ENCODE results near the gene KIF26B.
A peak's percentile ranks its signal among the peaks of the same experiment; 100 is the strongest.
"Not testable (repeated sequence)": the region's sequence is repeated elsewhere in the genome, so short reads cannot be mapped to it uniquely, and the experiment has no call there.

The KIF26B gene

GRCh38 chr1:245704765-245705164 lies 550.0 kb downstream of the KIF26B start:
- Histone ChIP-seq H3K27me3 (replicated peaks) (no peaks in the 10 kb centered on the region), H3K36me3 (replicated peaks) (no peaks in the 10 kb centered on the region), H3K27ac (no peak overlapping the region), H3K4me3 (ENCODE audit: low read depth, low read length) (no peak overlapping the region)
- peak; percentile 37 for DNase-seq
- TF ChIP-seq CTCF (IDR thresholded peaks at IDR 0.05; ENCODE audit: low read depth, low read length, missing control alignments): peak; percentile 27
- in situ Hi-C loops (cut with HindIII; ENCODE audit: low pct_ligation_motif_present, low sequenced_read_pairs): no loop called here

- no peak for DNase-seq
- no peak overlapping the region for H3K4me3 ChIP-seq (ENCODE audit: low read depth, low read length)
- in situ Hi-C loops (cut with HindIII; ENCODE audit: low pct_ligation_motif_present, low sequenced_read_pairs): no loop called here
- H3K27me3 ChIP-seq (replicated peaks): no peaks in the 10 kb centered on the region
- no peak overlapping the region for H3K27ac ChIP-seq
- no peak for TF ChIP-seq CTCF (IDR thresholded peaks at IDR 0.05; ENCODE audit: low read depth, low read length, missing control alignments)
- no peaks in the 10 kb centered on the region for H3K36me3 ChIP-seq (replicated peaks)
Observed at GRCh38 chr1:245707941-245708340, 553.2 kb downstream of the KIF26B start.

DNA sequence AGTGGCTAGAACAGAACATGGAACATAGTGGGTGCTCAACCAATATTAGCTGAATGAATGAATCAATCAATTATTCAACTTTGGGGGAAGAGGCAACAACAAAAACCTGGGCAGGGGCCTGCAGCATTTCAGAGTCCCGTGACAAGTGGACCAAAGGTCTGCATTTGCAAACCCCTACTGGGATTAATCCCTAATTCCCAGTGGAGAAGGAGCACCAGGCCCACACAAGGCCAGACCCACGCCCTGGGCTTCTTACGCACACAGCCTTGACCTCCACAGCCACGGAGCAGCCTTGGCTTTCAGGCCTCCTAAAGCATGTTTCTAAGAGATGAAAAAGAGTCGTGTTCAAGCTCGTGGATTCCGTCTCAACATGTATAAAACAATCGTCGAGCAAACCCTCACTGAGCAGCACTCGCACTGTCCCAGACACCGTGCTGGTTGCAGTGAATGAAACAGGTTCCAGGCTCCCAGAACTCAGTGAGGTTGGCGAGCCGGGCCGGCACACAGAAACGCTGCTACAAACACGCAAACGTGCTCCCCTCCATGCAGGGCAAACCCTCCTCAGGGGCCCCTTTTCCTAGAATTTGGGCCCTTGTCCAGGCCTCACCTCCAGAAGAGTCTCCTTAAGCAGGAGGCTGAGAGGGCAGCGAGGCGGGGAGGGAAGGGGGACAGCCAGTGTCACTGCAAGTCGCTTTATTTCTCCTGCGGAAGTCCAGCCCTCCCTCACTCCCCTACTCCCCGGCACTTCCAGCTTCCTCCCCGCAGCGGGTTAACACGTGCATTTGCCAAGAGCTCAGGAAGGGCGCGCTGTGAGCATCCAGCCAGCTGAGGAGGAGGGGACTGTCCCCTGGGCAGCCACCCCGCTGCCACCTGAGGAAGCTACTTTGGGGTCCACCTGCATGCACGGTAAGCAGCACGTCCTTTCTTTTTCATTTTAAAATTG lies 556.4 kb downstream of the KIF26B start:
- no peak for TF ChIP-seq CTCF (IDR thresholded peaks at IDR 0.05; ENCODE audit: low read depth, low read length, missing control alignments)
- Histone ChIP-seq H3K36me3 (replicated peaks) (no peaks in the 10 kb centered on the region), H3K4me3 (ENCODE audit: low read depth, low read length) (no peak overlapping the region), H3K27ac (no peak overlapping the region), H3K27me3 (replicated peaks) (no peaks in the 10 kb centered on the region)
- in situ Hi-C loops (cut with HindIII; ENCODE audit: low pct_ligation_motif_present, low sequenced_read_pairs): no loop called here
- no peak for DNase-seq

GRCh38 chr1:245714027-245714426 lies 559.2 kb downstream of the KIF26B start:
- in situ Hi-C loops (cut with HindIII; ENCODE audit: low pct_ligation_motif_present, low sequenced_read_pairs); H3K36me3 ChIP-seq (replicated peaks); DNase-seq; H3K27me3 ChIP-seq (replicated peaks); H3K27ac ChIP-seq; H3K4me3 ChIP-seq (ENCODE audit: low read depth, low read length): not testable (repeated sequence)

- no peak overlapping the region for H3K27ac ChIP-seq
- no peak for DNase-seq
- no peaks in the 10 kb centered on the region for H3K36me3 ChIP-seq (replicated peaks)
- no peak overlapping the region for H3K4me3 ChIP-seq (ENCODE audit: low read depth, low read length)
- TF ChIP-seq CTCF (IDR thresholded peaks at IDR 0.05; ENCODE audit: low read depth, low read length, missing control alignments): no peak
- in situ Hi-C loops (cut with HindIII; ENCODE audit: low pct_ligation_motif_present, low sequenced_read_pairs): no loop called here
- no peaks in the 10 kb centered on the region for H3K27me3 ChIP-seq (replicated peaks)
Observed at GRCh38 chr1:245715291-245715701, 560.5 kb downstream of the KIF26B start.

DNA sequence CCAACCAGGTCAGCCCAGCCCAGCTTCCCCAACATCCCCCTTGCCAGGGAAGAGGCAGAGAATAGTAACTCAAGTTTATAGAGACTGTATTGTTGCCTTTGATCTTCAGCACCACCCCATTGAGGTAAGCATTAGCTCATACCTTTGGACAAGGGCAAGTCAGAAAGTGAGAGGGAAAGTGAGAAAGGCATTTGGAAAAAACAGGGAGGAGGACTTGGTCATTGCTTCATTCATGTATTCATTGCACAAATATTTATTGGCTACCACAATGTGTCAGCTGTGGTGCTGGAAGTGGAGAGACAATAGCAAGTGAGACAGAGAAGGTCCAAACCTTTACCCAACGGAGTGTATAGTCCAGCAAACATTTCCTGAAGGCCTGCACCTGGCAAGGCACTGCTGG lies 561.2 kb downstream of the KIF26B start:
- DNase-seq: peak; percentile 55
- no peaks in the 10 kb centered on the region for H3K36me3 ChIP-seq (replicated peaks)
- no peak for TF ChIP-seq CTCF (IDR thresholded peaks at IDR 0.05; ENCODE audit: low read depth, low read length, missing control alignments)
- no peak overlapping the region for H3K27ac ChIP-seq
- H3K4me3 ChIP-seq (ENCODE audit: low read depth, low read length): no peak overlapping the region
- H3K27me3 ChIP-seq (replicated peaks): no peaks in the 10 kb centered on the region
- in situ Hi-C loops (cut with HindIII; ENCODE audit: low pct_ligation_motif_present, low sequenced_read_pairs): no loop called here

Measured in brain microvascular endothelial cell (primary cell).